ENCODE measurements around the gene GSG1L.

GSG1L gene

DNA sequence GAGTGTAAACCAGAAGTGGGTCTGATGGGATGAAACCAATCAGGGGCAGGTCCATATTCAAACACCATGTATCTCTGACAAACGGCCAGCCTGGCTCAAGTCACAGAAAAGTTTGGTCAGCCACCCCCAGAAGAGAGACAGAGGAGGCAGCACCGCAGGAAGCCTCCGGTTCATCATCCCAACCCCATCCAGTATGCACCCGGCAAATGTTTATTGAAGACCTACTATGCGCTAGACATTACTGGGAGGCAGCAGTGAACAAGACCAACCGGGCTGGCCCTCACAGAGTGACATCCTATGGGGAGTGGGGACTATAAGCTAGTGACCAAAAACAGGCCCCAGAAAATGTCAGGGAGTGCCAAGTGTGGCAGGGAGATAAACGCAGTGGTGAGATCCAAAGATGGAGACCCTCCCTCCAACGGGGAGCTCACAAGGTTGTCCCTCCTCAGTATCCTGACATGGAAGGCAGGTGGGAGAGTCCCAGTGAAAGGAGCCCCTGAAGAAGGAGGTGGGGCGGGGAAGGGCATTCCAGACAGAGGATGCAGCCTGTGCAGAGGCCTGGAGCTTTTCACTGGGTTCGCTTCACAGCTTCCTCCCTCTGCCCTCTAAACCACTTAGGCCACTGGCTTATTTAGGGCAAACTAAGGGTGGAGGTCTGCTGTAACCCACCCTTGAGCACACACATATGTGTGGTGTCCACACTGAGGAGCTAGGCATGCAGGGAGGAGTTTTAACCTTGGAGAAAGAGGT, 2.0 kb downstream of the GSG1L start:
- no peak overlapping the region for H3K27ac ChIP-seq (replicated peaks)
- H3K4me3 ChIP-seq (replicated peaks; ENCODE audit: insufficient read depth, low read length), result no peak overlapping the region
- no peak for DNase-seq (ENCODE audit: low read depth in 1 of 2, low spot score in 1 of 2)
- no peak for TF ChIP-seq SPI1 (IDR thresholded peaks at IDR 0.05; ENCODE audit: borderline replicate concordance, low read depth)
- no peak for TF ChIP-seq REST (IDR thresholded peaks at IDR 0.05; ENCODE audit: insufficient replicate concordance, low read depth)
- TF ChIP-seq POLR2AphosphoS5 (IDR thresholded peaks at IDR 0.05; ENCODE audit: low read depth), result no peak
- TF ChIP-seq, protein P1, sequence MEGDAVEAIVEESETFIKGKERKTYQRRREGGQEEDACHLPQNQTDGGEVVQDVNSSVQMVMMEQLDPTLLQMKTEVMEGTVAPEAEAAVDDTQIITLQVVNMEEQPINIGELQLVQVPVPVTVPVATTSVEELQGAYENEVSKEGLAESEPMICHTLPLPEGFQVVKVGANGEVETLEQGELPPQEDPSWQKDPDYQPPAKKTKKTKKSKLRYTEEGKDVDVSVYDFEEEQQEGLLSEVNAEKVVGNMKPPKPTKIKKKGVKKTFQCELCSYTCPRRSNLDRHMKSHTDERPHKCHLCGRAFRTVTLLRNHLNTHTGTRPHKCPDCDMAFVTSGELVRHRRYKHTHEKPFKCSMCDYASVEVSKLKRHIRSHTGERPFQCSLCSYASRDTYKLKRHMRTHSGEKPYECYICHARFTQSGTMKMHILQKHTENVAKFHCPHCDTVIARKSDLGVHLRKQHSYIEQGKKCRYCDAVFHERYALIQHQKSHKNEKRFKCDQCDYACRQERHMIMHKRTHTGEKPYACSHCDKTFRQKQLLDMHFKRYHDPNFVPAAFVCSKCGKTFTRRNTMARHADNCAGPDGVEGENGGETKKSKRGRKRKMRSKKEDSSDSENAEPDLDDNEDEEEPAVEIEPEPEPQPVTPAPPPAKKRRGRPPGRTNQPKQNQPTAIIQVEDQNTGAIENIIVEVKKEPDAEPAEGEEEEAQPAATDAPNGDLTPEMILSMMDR (IDR thresholded peaks at IDR 0.05; ENCODE audit: insufficient read depth, low read length), result no peak
- TF ChIP-seq GABPA (IDR thresholded peaks at IDR 0.05; ENCODE audit: low read depth), result no peak
- peaks cover 48% of the 10 kb centered on the region for H3K27me3 ChIP-seq (ENCODE audit: insufficient read depth, poor library complexity, severe bottlenecking)

GRCh38 chr16:28059841-28060575, 3.5 kb downstream of the GSG1L start:
- peaks cover 42% of the 10 kb centered on the region for H3K27me3 ChIP-seq (ENCODE audit: insufficient read depth, poor library complexity, severe bottlenecking)
- no peak overlapping the region for H3K27ac ChIP-seq (replicated peaks)
- DNase-seq (ENCODE audit: low read depth in 1 of 2, low spot score in 1 of 2), result no peak
- TF ChIP-seq REST (IDR thresholded peaks at IDR 0.05; ENCODE audit: insufficient replicate concordance, low read depth), result no peak
- no peak for TF ChIP-seq GABPA (IDR thresholded peaks at IDR 0.05; ENCODE audit: low read depth)
- TF ChIP-seq, protein P1 (IDR thresholded peaks at IDR 0.05; ENCODE audit: insufficient read depth, low read length), result no peak
- no peak for TF ChIP-seq SPI1 (IDR thresholded peaks at IDR 0.05; ENCODE audit: borderline replicate concordance, low read depth)
- no peak for TF ChIP-seq POLR2AphosphoS5 (IDR thresholded peaks at IDR 0.05; ENCODE audit: low read depth)
- no peak overlapping the region for H3K4me3 ChIP-seq (replicated peaks; ENCODE audit: insufficient read depth, low read length)

- no peak overlapping the region for H3K27ac ChIP-seq (replicated peaks)
- H3K4me3 ChIP-seq (replicated peaks; ENCODE audit: insufficient read depth, low read length), result no peak overlapping the region
- peaks cover 32% of the 10 kb centered on the region for H3K27me3 ChIP-seq (ENCODE audit: insufficient read depth, poor library complexity, severe bottlenecking)
- no peak for DNase-seq (ENCODE audit: low read depth in 1 of 2, low spot score in 1 of 2)
- no peak for TF ChIP-seq GABPA (IDR thresholded peaks at IDR 0.05; ENCODE audit: low read depth)
- TF ChIP-seq REST (IDR thresholded peaks at IDR 0.05; ENCODE audit: insufficient replicate concordance, low read depth), result no peak
- no peak for TF ChIP-seq POLR2AphosphoS5 (IDR thresholded peaks at IDR 0.05; ENCODE audit: low read depth)
These were observed 4.5 kb downstream of the GSG1L start for GRCh38 chr16:28058839-28059589.

Data from HL-60 (cell line).